Hepatocyte (in vitro differentiated cells): Measurements from ENCODE around the gene PIF1. TPM values are rescaled to one million over a fixed set of nuclear protein-coding genes. Genes with fewer than 3 reads are reported as not detected.

Experiments used
- DNase-seq: peaks from one replicate; pipeline ENCODE4 v3.0.0-alpha.2; 2016; ENCODE audit warnings: low spot score
- H2AFZ ChIP-seq: fragments of 200-600 bp; sonication (generic); 2 replicates; pipeline ENCODE4 v1.6.0; 2016; ENCODE audit warnings: antibody characterized with exemption, mild to moderate bottlenecking
- H3K27ac ChIP-seq: fragments of 200-600 bp; sonication (generic); 2 replicates; pipeline ENCODE4 v1.5.1; 2016; ENCODE audit warnings: mild to moderate bottlenecking
- H3K27me3 ChIP-seq: fragments of 200-600 bp; sonication (generic); 2 replicates; pipeline ENCODE4 v1.6.1; 2016
- H3K36me3 ChIP-seq: fragments of 200-600 bp; sonication (generic); replicated peaks from 2 replicates; pipeline ENCODE4 v1.5.1; 2016; ENCODE audit warnings: low read depth; ENCODE audit not compliant: insufficient read depth
- H3K4me1 ChIP-seq: fragments of 200-600 bp; sonication (generic); 2 replicates; pipeline ENCODE4 v1.5.1; 2016; ENCODE audit warnings: mild to moderate bottlenecking, moderate library complexity; ENCODE audit not compliant: insufficient read depth
- H3K4me2 ChIP-seq: fragments of 200-600 bp; sonication (generic); 2 replicates; pipeline ENCODE4 v1.6.0; 2016
- H3K4me3 ChIP-seq: fragments of 200-600 bp; sonication (generic); 2 replicates; pipeline ENCODE4 v1.5.1; 2016; ENCODE audit warnings: mild to moderate bottlenecking
- H3K79me2 ChIP-seq: fragments of 200-600 bp; sonication (generic); 2 replicates; pipeline ENCODE4 v1.6.0; 2017; ENCODE audit warnings: mild to moderate bottlenecking
- H3K9me2 ChIP-seq: fragments of 200-600 bp; sonication (generic); replicated peaks from 2 replicates; pipeline ENCODE4 v1.6.0; 2017; ENCODE audit warnings: mild to moderate bottlenecking; ENCODE audit not compliant: insufficient read depth
- H3K9me3 ChIP-seq: fragments of 200-600 bp; sonication (generic); 2 replicates; pipeline ENCODE4 v1.5.1; 2016; ENCODE audit warnings: low read depth, mild to moderate bottlenecking
- H4K20me1 ChIP-seq: fragments of 200-600 bp; sonication (generic); 2 replicates; pipeline ENCODE4 v1.6.0; 2016; ENCODE audit warnings: mild to moderate bottlenecking; ENCODE audit not compliant: insufficient read depth, poor library complexity, severe bottlenecking
- CTCF ChIP-seq: fragments of 200-600 bp; sonication (generic); IDR thresholded peaks from 2 replicates; pipeline ENCODE4 v1.5.1; 2016; ENCODE audit warnings: antibody characterized with exemption, mild to moderate bottlenecking; ENCODE audit not compliant: poor library complexity
- EZH2 ChIP-seq: fragments of 200-600 bp; sonication (generic); IDR thresholded peaks from 2 replicates; pipeline ENCODE4 v1.6.1; 2016; ENCODE audit warnings: antibody characterized with exemption, mild to moderate bottlenecking, borderline replicate concordance
- EZH2phosphoT487 ChIP-seq: fragments of 200-600 bp; sonication (generic); IDR thresholded peaks from one replicate; pipeline ENCODE4 v1.6.1; 2018; ENCODE audit warnings: antibody characterized with exemption, mild to moderate bottlenecking, low read depth, moderate library complexity; ENCODE audit not compliant: unreplicated experiment, severe bottlenecking
- WGBS: methylation state at CpG from one replicate; pipeline ENCODE4 v1.1.6; 2016; ENCODE audit warnings: low lambda C conversion rate; ENCODE audit errors: missing lambda C conversion rate; 5-methylcytosine and 5-hydroxymethylcytosine counted together
- polyA plus RNA-seq: library from polyadenylated mRNA; unstranded; fragments of >200 nt; fragmentation: Nextera tagmentation; extraction: Ambion mirVana; gene quantifications from 2 replicates; pipeline ENCODE4 v1.2.1, GENCODE V29; 2016
- total RNA-seq: library from RNA; depleted of rRNA; stranded (reverse); fragments of >200 nt; gene quantifications from 2 replicates; pipeline ENCODE4 v1.2.3, GENCODE V29; 2014

PIF1 gene
- total and polyA plus RNA-seq, 2 experiments from 2014 or later: 1.5 to 3.3 TPM

GRCh38 chr15:64774037-64774628 lies 51.3 kb downstream of the PIF1 start:
- DNase-seq: no peak
- Histone ChIP-seq H3K27me3 (no peaks in the 10 kb centered on the region), H3K9me3 (no peaks in the 10 kb centered on the region), H3K9me2 (no peaks in the 10 kb centered on the region), H4K20me1 (no peaks in the 10 kb centered on the region), H3K27ac (peak overlapping the region; percentile 46), H3K4me3 (no peak overlapping the region), H3K4me2 (peak overlapping the region; percentile 86), H3K79me2 (peaks cover 5% of the 10 kb centered on the region), H3K4me1 (peaks cover 6% of the 10 kb centered on the region), H3K36me3 (no peaks in the 10 kb centered on the region), H2AFZ (no peak overlapping the region)
- no peak for TF ChIP-seq EZH2phosphoT487
- TF ChIP-seq CTCF: no peak
- no peak for TF ChIP-seq EZH2
- WGBS: 43% methylated on average over 20 of the region's 21 CpGs

- no peak overlapping the region for H3K4me3 ChIP-seq
- peaks cover 6% of the 10 kb centered on the region for H3K4me1 ChIP-seq
- peaks cover 5% of the 10 kb centered on the region for H3K79me2 ChIP-seq
- no peaks in the 10 kb centered on the region for H3K36me3 ChIP-seq
- H3K9me3 ChIP-seq: no peaks in the 10 kb centered on the region
- no peaks in the 10 kb centered on the region for H4K20me1 ChIP-seq
- H3K27me3 ChIP-seq: no peaks in the 10 kb centered on the region
- no peak overlapping the region for H3K27ac ChIP-seq
- H3K4me2 ChIP-seq: peak overlapping the region; percentile 86
- H3K9me2 ChIP-seq: no peaks in the 10 kb centered on the region
- 89% methylated on average over 2 of the region's 2 CpGs for WGBS
- H2AFZ ChIP-seq: no peak overlapping the region
- TF ChIP-seq EZH2: no peak
- no peak for TF ChIP-seq CTCF
- TF ChIP-seq EZH2phosphoT487: no peak
- DNase-seq: no peak
Measured at GRCh38 chr15:64773606-64774005, 51.8 kb downstream of the PIF1 start.

GRCh38 chr15:64772964-64773363 lies 52.5 kb downstream of the PIF1 start:
- no peak for DNase-seq
- H3K9me2 ChIP-seq: no peaks in the 10 kb centered on the region
- WGBS: 87% methylated on average over 6 of the region's 6 CpGs
- no peaks in the 10 kb centered on the region for H3K36me3 ChIP-seq
- no peak overlapping the region for H3K27ac ChIP-seq
- H2AFZ ChIP-seq: no peak overlapping the region
- H3K4me2 ChIP-seq: no peak overlapping the region
- no peak overlapping the region for H3K4me3 ChIP-seq
- no peak for TF ChIP-seq EZH2
- TF ChIP-seq CTCF: no peak
- no peak for TF ChIP-seq EZH2phosphoT487
- H3K4me1 ChIP-seq: peaks cover 6% of the 10 kb centered on the region
- peaks cover 6% of the 10 kb centered on the region for H3K79me2 ChIP-seq
- no peaks in the 10 kb centered on the region for H3K9me3 ChIP-seq
- H3K27me3 ChIP-seq: no peaks in the 10 kb centered on the region
- H4K20me1 ChIP-seq: no peaks in the 10 kb centered on the region

- no peak overlapping the region for H3K27ac ChIP-seq
- no peaks in the 10 kb centered on the region for H3K9me3 ChIP-seq
- no peak overlapping the region for H3K4me3 ChIP-seq
- peaks cover 6% of the 10 kb centered on the region for H3K4me1 ChIP-seq
- no peaks in the 10 kb centered on the region for H3K27me3 ChIP-seq
- no peak overlapping the region for H3K4me2 ChIP-seq
- no peaks in the 10 kb centered on the region for H3K36me3 ChIP-seq
- peaks cover 9% of the 10 kb centered on the region for H3K79me2 ChIP-seq
- TF ChIP-seq EZH2 (no peak), CTCF (no peak), EZH2phosphoT487 (no peak)
- no peaks in the 10 kb centered on the region for H3K9me2 ChIP-seq
- no peak overlapping the region for H2AFZ ChIP-seq
- DNase-seq: no peak
- WGBS: 72% methylated on average over 3 of the region's 3 CpGs
- H4K20me1 ChIP-seq: no peaks in the 10 kb centered on the region
Measured at GRCh38 chr15:64772488-64772887, 53.0 kb downstream of the PIF1 start.
